HG03469 (cell line): ENCODE results near the gene TNFAIP8L3.

ENCODE experiments used
- ATAC-seq: cut with Tn5 transposase; IDR thresholded peaks from one replicate; pipeline ENCODE4 v1.9.1; 2021; ENCODE audit warnings: mild to moderate bottlenecking, moderate library complexity, moderate number of reproducible peaks; ENCODE audit not compliant: unreplicated experiment

Gene TNFAIP8L3

DNA sequence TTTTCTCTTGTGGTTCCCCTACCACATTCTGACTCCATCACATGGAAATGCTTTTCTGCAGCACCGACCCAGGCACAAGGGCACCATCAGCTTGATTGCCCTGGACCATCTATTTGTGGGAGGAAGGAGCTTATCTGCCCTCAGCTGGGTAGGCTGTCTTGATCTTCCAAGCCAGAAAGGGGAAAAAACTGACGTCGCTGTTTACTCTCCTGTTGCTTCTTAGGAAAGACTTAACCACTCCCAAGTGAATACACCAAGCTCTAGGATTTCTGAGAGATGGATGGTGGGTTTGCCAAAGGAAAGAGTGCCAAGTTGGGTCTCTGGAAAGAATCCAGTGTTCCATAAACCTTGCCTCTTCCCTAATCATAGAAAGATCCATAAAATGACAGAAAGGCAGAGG lies 4.0 kb downstream of the TNFAIP8L3 start:
- no peak for ATAC-seq

DNA sequence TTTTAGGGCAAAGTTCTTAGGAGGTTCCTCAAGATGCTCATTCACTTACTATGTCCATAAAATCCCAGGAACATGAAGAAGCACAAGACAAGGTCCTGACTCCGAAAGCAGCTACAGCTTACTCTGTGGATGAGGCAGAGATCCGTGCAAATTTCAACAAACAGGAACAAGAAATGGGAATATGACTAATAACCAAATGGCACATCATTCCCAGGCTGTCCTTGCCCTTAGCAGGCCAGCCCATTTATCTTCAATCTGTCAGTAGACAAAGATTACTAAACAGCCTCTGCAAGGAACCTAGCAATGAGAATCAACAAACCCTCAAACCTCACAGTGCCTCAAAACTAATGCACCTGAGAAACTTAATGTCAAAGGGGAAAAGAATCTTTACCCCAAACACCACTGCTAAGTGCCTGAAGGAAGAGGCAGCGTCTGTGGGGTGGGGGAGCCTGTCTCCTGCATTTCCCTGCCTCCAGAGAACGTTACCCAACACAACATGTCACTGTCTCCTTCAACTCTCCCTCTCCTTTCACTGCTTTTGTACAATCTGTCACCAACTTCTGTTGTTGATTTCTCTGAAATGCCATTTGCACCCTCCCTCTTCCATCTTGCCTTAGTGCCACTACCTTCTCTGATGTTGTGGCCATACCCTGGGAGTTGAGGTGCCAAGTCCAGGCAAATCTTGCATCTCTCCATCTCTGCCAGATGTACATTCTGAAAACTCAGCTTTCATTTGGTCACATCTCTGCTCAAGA lies 4.8 kb downstream of the TNFAIP8L3 start:
- ATAC-seq = no peak

DNA sequence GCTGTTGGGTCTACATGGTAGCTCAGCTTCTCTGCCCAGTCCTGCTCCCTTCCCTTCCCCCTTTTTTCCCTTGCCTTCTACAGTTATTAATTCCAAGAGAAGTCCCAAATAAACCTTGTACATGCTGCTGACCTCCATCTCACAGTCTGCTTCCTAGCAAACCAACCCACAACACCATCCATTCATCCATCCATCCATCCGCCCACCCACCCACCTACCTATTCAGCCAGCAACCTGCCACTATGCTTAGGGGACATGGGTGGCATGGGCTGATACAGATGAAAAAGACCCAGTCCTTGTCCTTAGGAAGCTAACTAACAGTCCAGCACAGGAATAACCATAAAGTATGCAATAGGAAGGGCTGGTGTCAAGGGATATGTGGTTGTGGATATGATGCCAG lies 5.7 kb downstream of the TNFAIP8L3 start:
- ATAC-seq = no peak

DNA sequence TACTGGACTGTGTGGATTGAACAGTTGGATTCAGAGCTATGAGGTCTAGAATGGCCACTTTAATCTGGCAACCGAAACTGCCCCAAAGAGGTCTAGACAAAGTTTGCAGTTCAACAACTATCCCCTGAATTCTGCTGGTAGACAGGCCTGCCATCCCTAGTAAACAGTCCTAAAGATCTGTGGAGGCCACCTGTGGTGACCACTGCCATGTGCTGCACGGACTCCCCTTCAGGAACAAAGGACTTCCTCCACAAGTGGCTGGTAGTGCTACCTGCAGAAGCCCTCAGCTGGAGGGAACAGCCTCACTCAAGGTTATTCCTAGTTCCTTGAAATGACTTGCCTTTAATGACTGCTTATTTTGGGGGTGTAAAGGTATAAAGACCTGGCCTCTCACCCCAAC lies 6.1 kb downstream of the TNFAIP8L3 start:
- no peak for ATAC-seq

DNA sequence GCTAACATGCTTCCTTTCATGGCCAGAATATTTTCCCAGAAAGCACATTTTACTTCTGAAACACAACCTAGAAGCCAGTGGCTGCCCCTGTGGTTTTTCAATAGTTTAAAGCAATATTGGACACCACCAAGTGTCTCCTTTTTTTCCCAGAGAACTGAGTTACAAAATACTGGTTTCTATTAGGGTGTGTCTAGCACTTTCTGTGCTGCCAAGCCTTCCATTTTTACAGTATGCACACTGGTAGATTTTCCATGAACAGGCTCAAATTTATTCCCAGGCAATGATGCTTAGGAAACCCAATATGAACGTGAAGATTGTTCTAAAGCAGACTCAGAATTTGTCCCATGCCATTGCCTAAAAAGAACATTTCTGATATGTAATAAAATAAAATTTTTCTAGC lies 7.2 kb downstream of the TNFAIP8L3 start:
- no peak for ATAC-seq

DNA sequence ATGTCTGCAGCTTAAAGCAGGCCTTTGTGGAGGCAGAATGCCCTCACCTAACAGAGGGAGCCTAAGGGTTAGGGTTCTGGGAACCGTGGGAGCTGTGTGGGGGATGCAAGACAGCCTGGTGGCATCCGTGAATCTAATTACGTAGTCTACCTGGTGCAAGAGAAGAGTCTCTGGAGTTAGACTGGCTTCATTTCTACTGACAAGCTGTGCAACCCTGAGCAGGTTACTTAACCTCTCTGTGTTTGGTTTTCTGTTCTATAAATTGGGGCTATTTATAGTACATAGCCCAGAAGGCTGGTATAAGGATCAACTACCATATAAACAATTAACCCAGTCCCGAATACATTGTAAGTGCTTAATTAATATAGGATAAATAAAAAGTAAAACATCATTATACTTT lies 8.3 kb downstream of the TNFAIP8L3 start:
- no peak for ATAC-seq

DNA sequence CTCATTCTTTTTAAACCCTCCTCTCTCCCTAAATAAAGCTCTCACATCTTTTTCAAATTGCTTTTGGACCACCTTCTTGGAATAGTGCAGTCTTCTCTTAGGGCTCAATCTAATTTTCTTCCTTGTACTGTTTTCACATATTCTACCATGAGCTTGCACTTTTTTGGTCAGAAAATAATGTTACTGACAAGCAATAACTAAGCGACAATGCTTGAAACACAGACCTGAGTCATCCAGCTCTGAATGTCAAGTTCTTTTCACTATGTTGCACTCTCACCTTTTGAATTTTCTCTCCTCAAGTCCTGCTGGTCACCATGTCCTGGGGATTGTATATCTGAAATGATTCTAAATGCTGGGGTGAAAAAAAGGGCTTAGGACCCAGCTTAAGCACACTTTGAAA lies 8.9 kb downstream of the TNFAIP8L3 start:
- no peak for ATAC-seq

DNA sequence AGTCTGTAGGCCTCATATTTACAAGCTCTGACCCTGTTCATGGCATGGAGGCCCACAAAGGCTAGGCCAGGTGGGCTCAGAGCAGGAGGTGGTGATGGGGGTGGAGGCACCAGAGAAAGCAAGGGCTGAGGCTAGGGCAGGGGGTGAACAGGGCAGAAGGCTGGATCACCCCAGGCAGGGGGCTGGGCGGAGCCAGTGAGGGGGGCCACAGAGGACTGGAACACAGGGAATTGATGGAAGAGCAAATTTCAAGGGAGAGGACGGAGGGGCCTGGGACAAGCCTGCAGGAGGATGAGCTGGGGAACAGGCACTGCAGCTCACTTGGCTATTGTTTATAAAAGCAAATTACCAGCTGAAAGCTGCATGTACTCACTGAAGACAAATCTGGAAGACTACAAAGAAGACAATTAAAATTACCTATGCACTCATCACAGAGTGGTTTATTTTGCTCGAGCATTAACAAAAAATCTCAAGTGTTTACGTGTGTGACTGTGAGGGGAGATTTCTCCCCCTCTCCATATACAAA lies 11.0 kb downstream of the TNFAIP8L3 start:
- ATAC-seq = no peak

DNA sequence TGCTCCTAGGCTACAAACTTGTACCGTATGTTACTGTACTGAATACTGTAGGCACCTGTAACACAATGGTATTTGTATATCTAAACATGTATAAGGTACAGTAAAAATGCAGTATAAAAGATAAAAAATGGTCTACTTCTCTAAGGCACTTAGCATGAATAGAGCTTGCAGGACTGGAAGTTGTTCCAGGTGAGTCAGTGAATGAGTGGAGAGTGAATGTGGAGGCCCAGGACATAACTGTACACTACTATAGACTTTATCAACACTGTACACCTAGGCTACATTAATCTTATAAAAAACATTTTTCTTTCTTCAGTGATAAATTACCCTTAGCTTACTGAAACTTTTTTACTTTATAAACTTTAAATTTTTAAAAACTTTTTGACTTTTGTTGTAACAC lies 12.5 kb downstream of the TNFAIP8L3 start:
- ATAC-seq = no peak

DNA sequence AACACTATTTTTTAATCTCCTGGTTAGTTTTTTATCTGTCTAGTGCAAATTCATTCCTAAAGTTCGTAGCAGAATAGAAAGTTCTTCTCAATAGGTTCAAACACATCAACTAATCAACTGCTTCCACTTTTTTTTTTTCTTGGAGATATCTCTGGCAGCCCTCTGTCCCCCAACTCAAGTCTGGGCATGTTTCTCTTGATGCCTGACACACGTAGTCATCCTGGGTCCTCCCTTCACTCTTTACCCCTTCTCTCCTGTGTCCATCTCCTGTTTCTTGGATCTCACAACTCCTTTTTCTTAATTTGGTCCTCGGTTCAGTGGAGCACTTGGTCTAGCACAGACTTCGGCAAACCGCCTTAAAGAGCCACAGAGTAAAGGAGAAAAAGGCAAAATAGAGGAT lies 14.4 kb downstream of the TNFAIP8L3 start:
- no peak for ATAC-seq

DNA sequence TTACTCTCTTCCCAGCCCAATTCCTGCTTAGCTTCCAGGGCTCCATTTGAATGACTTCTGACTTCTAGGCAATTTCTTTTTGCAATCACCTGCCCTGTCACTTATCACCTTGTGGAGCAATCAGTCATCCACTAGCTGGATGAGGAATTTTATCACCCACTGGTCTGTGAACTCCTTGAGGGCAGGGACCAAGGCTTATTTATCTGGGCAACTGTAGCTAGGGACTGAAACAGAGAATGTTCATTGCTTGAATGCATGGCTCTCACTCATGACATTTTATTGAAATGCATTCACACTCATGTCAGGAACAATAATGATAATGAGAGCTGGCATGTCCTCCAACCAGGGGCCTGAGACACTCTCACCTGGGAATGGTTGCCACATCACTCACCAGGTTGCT lies 15.5 kb downstream of the TNFAIP8L3 start:
- no peak for ATAC-seq

DNA sequence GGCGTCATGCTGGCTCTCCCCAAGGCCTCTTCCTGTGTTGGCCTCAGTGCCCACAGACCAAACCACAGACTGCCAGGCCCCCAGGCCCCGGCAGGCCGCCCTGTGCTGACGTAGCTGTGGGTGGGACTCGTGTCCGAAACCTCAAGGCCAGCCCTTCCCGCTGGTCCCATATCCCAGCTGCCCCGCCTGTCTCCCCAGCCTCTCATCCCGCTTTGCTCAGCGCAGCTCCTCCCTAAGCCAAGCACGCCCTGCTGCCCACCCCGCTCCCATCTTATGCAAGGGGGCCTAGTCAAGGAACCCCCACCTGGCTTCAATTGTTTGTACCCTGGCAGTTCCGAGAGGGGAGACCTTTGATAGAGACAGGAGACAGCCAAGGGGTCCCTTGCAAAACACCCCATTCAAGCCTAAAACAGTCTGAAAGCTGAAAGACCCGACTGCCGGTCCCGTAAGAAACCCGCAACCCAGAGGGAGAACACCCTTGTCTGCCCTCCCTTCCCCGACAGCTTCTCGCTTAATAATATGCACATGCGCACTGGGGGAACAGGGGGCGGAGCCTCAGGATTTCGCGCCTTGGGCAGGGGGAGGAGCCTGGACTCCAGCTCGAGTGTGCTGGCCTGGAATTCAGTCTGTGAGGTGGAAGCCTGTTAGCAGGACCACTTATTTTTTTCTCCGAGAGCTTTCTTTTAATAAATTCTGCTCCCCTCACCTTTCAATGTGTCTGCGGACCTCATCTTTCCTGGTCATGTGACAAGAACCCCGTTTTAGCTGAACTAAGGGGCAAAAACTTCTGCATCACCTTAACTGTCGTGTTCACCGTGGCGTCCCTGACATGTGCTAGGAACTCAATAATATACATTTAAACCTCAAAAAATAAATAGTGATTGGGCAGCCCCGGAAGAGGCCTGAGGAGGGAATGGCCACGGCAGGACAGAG lies 17.2 kb downstream of the TNFAIP8L3 start:
- ATAC-seq = no peak

DNA sequence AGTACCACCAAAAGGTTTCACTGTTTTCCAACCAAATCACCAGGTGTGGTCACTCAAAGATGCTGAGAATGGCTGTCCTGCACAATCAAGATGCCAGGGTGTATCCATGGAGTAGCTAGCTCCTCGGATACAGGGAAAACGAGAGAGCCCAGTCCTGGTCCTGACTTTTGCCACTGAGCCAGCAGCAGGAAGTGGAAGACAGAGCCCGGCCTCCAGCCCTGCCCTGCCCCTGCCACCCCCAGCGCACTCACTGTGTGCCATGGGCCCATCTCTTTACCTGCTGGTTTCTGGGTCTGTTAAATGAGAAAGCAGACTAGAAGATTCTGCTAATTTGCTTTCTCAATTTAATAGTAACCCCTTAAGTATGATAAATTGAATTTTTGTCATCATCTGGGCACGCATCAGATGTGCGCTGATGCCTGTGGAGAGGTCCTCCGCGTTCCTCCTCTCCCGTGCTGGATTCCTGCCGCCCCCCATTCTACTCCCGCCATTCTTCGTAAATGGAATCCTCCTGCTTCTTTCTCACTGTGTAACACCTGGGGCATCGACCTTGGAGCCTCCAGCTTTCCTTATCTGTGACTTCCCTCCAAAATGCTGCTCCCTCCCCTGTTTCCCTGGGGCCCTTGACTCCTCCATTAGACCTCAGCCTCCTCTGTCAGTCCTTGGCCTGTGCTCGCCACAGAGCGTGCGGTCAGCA lies 18.0 kb downstream of the TNFAIP8L3 start:
- ATAC-seq = no peak

DNA sequence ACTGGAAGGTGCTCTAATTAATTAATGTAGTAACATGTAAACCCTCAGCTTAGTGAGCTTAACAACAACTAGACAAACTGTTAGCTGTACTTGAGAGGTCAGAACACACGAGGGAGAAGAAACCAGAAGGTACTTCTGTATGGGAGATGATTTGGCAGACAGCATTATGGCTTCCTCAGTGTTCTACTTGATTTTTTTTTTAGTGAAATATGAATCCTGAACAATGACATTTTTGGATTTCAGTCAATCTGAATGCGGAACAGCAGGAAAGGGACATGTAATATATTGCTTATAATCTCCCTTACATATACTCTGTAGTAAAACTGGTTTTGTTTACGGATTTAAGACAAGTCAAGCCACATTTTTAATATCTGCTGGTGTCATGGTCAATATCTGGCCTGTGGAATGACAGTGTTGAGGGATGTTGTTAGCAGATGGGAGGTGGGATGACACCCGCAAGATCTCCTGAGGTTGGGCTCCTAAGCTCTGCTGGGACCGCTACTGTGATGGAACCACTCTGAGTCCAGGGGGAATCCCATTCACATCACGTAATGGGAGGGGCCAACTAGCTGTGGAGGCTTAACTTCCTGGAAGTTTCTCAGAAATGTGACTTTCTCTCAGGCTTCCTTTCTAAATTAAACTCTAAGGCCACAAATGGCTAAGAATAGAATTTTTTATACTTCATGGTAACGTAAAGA lies 18.7 kb downstream of the TNFAIP8L3 start:
- no peak for ATAC-seq

DNA sequence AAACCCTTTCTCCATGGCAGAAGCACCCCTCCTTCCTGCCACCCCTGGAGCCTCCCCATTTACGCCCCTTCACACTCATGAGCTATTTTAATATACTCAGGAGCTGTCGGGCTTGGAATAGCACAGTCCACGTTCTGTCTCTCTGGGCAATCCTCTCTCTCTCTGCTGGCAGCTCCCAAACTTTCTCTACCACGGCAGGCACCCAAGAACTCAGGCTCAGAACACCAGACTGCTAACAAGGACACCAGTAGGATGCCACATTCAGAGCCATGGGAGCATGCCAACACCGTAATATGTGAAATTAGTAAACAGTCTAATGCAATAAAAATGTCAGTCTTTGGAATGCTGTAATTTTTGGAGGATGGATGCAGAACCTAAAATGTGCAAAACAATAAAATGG lies 19.3 kb downstream of the TNFAIP8L3 start:
- ATAC-seq = no peak

DNA sequence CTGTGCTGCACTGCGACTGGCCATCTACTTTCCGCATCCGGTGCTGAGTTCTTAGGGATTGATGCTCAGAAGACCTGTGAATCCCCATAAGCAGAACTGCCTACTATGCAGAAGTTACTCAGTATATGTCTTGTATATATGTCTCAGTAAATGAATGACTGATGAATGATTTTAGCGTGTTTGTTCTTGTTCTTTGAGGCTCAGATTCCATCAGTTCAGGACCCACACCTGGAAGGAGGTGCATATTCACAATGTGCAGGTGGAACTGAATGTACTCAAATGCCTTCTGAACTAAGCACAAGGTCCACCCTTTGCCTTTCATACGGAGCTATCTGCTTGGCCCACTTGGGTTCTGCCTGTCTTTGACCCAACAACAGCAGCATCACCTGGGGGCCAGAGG lies 19.8 kb downstream of the TNFAIP8L3 start:
- ATAC-seq = no peak

DNA sequence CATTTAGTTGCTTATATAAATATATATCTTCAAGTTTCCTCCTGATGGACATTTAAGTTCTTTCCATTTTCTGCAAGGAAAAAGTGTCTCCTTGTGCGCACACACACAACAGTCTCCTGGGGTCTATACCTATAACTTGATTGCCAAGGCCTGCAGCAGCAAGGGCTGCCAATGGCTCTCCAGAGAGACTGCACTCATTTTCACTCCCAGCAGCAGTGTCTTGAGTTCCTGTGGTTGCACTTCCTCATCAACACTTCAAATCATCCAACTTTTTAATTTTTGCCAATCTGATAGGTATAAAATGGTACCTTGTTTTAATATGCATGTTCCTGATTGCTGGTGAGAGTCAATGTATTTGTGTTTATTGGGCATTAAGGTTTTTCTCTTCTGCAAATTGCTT lies 23.1 kb downstream of the TNFAIP8L3 start:
- no peak for ATAC-seq

DNA sequence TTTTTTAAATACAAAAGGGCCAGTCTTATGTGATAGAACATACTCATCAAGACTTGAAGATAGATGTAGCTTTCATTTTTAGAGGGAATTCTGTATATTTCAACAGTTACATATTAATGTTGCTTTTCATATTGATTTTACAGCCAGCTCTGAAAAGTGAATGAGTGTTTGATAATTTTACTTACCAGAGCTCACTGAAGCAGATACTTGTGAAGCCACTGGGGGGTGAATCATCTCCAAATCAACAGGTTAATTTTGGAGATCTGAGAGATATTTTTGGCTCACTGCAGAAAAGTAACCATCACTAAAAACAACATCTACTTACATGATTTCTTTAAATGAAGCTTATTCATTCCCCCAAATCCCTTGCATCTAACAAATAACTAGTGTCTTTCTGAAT lies 24.7 kb downstream of the TNFAIP8L3 start:
- ATAC-seq = no peak

DNA sequence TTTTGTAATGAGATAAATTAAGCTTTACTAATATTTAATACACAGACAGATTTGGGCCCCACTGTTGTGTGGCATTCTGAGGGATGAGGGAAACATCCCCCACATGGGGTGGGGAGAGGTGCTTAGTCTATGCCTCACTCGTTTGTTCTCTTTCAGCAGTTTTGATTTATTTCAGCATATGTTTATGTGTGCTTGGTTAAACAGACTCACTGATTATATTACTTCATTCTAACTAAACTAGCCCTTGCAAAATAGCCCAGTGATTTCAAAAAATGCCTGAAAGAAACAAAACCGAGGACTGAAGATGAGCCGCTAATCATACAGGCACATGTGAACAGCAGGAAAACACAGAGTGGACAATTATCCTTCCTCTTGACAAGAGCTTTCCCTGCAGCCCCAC lies 27.2 kb downstream of the TNFAIP8L3 start:
- no peak for ATAC-seq

DNA sequence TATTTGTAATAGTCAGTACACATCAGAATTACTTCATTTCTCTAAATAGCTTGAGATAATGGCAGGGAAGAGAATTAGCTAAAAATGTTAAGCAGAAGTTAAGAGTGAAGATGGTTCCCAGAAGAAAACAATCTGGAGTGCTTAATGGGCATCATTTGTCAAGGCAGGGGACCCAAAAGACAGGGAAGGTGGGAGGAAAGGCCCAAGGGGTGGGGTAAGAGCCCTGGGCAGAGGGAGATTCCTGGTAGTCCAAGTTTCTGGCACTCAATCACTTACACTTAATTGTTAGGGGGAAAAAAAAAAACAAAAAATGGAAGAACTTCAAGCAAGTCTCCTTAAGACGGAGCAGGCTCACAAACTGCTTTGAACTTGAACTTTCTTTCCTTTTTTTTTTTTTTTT lies 28.9 kb downstream of the TNFAIP8L3 start:
- ATAC-seq = no peak

DNA sequence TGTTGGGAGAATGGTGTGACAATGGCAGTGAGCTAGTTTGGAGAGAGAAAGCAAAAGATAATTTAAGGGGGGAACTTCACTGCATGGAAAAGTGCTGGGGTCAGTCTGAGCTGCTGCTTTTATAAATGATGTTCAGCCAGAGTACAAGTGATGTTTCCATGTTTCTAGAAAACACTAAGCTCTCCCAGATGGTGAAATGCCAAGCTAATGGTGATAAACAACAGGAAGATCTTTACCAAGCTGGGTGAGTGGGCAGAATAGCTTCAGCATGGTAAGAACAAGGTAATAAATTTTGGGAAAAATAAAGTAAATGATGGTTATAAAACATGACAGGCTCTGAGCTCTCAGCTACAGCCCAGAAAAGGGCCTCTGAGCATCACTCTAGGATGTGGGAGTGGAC lies 29.4 kb downstream of the TNFAIP8L3 start:
- no peak for ATAC-seq
